OCI-LY1 (cell line): ENCODE data around the gene INTS6.

Experiments
- EZH2 ChIP-seq: fragments of 200-600 bp; sonication (generic), shearing (Covaris generic); IDR thresholded peaks from 2 replicates; pipeline ENCODE4 v1.8.0; 2017; ENCODE audit warnings: borderline replicate concordance, mixed run types, mild to moderate bottlenecking, antibody characterized with exemption, low read length, moderate library complexity, mixed read lengths
- TF ChIP-seq, protein P1 (sequence below): fragments of 200-600 bp; sonication (generic), shearing (Covaris generic); IDR thresholded peaks from 2 replicates; pipeline ENCODE4 v1.5.1; 2017; ENCODE audit warnings: mild to moderate bottlenecking, antibody characterized with exemption, low read length, moderate library complexity, mixed read lengths

DNA sequence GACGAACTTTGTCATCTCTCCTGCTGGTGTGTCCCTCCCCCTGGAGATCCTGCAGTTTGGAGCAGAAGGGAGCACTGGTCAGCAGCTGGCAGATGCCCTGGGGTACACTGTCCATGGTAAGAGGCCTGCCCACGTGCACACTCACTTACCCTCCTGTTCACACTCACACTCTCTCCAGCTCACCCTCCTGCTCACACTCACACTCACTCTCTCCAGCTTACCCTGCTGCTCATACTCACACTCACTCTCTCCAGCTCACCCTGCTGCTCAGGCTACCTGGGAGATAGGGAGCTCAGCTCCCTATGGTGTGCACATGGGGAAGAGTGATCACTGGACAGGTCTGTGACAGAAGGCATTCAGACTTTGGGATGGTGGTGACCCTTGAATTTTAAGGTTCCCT lies 111.6 kb downstream of the INTS6 start:
- TF ChIP-seq, protein P1, sequence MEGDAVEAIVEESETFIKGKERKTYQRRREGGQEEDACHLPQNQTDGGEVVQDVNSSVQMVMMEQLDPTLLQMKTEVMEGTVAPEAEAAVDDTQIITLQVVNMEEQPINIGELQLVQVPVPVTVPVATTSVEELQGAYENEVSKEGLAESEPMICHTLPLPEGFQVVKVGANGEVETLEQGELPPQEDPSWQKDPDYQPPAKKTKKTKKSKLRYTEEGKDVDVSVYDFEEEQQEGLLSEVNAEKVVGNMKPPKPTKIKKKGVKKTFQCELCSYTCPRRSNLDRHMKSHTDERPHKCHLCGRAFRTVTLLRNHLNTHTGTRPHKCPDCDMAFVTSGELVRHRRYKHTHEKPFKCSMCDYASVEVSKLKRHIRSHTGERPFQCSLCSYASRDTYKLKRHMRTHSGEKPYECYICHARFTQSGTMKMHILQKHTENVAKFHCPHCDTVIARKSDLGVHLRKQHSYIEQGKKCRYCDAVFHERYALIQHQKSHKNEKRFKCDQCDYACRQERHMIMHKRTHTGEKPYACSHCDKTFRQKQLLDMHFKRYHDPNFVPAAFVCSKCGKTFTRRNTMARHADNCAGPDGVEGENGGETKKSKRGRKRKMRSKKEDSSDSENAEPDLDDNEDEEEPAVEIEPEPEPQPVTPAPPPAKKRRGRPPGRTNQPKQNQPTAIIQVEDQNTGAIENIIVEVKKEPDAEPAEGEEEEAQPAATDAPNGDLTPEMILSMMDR: no peak
- no peak for TF ChIP-seq EZH2
